Activated T-helper 1 cell treated with anti-CD3 and anti-CD28 coated beads, Interleukin-2, amount 50 U/mL, for 16 hours (primary cell): ENCODE data around the gene DBF4B.
"Not testable (repeated sequence)": the region's sequence is repeated elsewhere in the genome, so short reads cannot be mapped to it uniquely, and the experiment has no call there.

Source experiments
- DNase-seq, 2 donors: peaks; one replicate each; pipeline ENCODE4 v3.0.0-alpha.2; 2020; ENCODE audit warnings: low read depth in 1 of 2, low spot score in 1 of 2

The DBF4B gene

GRCh38 chr17:44726121-44726520 is 17.7 kb downstream of the DBF4B start:
- DNase-seq: not testable (repeated sequence)

DNA sequence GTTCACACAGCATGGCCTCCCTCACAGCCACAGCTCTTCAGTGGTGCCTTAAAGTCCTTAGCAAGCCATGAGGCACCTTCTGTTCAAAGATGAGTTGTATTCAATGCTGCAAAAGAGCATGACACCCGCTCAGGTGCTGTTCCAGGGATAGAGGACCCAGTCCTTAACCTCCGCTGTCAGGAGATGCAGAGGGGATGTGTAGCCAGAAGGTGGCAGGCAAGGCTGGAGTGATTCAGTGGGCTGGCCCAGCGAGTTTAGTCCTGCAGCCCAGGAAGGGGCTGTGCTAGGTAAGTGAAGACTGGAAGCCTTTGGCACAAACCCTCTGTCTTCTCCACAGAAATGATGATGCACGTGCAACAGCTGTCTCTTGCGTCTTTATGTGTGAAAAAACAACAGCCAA is 25.3 kb downstream of the DBF4B start:
- DNase-seq: no peak

GRCh38 chr17:44734272-44734671 is 25.8 kb downstream of the DBF4B start:
- no peak for DNase-seq

DNA sequence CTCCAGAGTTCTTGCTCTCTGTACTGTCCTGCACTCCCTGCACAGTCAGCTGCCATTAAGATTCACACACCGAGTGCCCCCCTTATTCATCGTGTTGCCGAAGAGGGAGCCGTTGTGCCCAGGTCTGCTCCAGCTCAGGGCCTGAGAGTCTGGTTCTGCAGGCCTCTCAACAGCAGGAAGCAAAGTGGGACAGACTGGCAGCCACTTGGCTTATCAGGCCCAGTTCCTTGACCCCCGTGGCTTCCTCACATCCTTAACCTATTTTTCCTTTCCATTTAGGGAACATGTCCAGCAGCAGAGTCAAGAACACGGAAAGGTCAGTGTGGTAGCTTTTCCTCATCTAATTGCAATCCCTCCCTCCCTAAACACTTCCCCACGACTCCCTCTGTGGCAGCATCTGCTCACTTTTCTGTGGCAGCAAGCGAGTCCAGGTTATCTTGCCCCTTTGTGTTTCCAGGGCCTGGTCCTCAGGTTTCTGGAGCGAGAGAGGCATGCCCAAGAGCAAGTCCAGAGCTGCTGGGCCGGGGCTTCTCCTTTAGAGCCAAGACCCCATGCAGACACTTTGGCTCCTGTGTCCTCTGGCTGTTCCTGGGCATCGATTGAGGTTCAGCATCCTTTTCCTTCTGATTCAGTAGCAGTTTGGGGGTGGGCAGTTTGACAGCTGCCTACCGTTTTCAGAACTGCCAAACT is 28.2 kb downstream of the DBF4B start:
- DNase-seq: no peak

DNA sequence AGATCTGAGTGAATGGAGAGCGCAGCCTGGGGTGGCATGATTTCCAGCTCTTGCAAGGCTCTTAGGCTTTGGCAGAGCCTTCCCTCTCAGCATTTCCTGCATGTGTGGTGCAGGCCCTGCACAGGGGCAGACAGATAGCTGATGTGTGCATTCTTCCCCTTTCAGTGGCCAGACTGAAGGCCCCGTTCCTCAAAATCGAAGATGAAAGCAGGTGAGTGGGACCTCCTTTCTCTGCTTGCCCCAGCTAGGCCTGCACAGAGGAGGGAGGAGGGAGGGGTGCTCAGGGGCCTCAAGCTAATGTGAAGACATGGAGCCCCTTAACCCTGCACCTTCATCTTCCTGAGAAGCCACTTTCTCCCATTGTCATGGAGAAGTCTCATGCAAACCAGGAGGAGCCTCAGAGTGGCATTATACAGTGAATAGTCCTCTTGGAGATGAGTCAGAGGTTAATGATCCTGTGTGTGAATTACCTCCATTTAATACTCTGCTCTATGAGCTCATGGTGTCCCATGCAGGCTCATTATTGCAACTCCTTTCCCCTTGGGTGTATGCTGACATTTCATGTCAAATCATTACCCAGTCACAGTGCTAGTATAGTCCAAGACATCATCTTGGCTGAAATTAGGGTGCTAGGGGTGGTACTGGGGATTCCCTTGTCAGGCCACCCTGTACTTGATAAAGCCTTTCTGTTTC is 29.9 kb downstream of the DBF4B start:
- no peak for DNase-seq

GRCh38 chr17:44741316-44741715 is 32.9 kb downstream of the DBF4B start:
- no peak for DNase-seq

DNA sequence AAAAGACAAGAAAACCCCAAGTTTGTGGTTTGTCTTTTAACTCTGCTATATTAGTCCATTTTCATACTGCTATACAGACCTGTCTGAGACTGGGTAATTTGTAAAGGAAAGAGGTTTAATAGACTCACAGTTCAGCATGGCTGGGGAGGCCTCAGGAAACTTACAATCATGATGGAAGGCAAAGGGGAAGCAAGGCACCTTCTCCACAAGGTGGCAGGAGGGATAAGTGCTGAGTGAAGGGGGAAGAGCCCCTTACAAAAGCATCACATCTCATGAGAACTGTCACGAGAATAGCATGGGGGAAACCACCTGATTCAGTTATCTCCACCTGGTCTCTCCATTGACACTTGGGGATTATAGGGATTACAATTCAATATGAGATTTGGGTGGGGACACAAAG is 36.8 kb downstream of the DBF4B start:
- no peak for DNase-seq

DNA sequence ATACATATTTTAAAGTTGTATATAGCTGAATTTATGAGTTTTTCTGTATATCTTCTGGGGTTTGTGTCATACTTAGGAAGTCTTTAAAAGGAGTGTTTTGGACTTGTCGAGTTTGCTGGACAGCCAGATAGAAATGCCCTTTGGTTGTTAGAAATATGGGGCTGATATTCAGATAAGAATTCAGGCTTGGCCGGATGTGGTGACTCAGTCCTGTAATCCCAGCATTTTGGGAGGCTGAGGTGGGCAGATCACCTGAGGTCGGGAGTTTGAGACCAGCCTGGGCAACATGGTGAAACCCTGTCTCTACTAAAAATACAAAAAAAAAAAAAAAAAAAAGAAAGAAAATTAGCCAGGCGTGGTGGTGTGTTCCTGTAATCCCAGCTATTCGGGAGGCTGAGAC is 37.3 kb downstream of the DBF4B start:
- not testable (repeated sequence) for DNase-seq

DNA sequence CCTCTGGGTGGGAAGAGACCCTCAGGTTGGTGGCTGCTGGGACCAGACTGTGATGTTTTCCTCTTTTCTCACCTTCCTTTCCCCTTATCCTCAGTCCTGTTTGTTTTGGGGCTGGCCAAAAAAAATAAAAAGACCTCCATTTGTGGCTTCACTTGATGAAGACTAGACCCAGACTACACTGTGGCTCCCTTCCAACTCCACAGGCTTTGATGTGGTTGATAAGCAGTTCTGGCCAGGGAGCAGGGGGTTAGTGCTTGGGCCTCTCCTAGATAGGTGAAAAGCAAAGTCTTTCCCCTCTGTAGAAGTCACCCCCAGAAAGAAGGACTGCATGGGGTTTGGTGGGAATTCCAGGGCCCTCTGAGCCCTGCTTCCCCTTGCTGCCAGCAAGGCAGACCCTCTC is 39.1 kb downstream of the DBF4B start:
- no peak for DNase-seq

- DNase-seq: no peak
Measured at GRCh38 chr17:44749076-44749979, 40.9 kb downstream of the DBF4B start.

DNA sequence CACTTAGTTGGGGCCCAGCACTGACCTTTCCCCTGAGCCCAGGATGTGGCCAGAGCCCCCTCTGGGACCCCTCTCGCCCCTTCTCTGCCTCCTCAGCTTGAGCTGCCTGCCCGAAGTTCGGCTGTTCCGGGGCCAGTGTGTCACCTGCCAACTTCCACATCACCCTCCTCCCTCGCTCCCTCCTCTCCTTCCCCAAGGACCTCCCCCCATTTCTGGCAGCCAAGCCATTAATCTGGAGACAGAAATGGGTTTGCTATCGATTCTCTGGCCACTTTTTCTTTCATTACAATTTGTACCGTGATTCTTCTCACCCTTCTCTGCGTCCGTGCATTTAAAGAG is 41.5 kb downstream of the DBF4B start:
- DNase-seq: no peak

GRCh38 chr17:44751331-44751730 is 42.9 kb downstream of the DBF4B start:
- DNase-seq: no peak

- no peak for DNase-seq
Measured at GRCh38 chr17:44751806-44752205, 43.3 kb downstream of the DBF4B start.

GRCh38 chr17:44752953-44753861 is 44.7 kb downstream of the DBF4B start:
- no peak for DNase-seq

GRCh38 chr17:44754276-44754675 is 45.8 kb downstream of the DBF4B start:
- no peak for DNase-seq

GRCh38 chr17:44755180-44755579 is 46.7 kb downstream of the DBF4B start:
- not testable (repeated sequence) for DNase-seq

- no peak for DNase-seq
Measured at GRCh38 chr17:44757045-44757917, 48.8 kb downstream of the DBF4B start.

- DNase-seq: no peak
Measured at GRCh38 chr17:44757918-44758413, 49.5 kb downstream of the DBF4B start.

GRCh38 chr17:44758414-44759085 is 50.1 kb downstream of the DBF4B start, which contains the start of gene ADAM11:
Gene ADAM11 (plus strand): TSS chr17:44758988. CDS start chr17:44759200, 212 bp downstream.
- DNase-seq: no peak
